H9 (cell line): Measurements from ENCODE around the gene TELO2. TPM values are rescaled to one million over a fixed set of nuclear protein-coding genes. Genes with fewer than 3 reads are reported as not detected.

ENCODE experiments used
- DNase-seq: peaks from one replicate; pipeline ENCODE4 v3.0.0-alpha.2; 2017
- H2AFZ ChIP-seq: one replicate; pipeline ENCODE4 v1.6.1; 2013; ENCODE audit warnings: mild to moderate bottlenecking, low read length, control low read depth, moderate library complexity
- H2AK5ac ChIP-seq: 2 replicates; pipeline ENCODE4 v1.6.1; 2013; ENCODE audit warnings: low read length, control low read depth, mixed read lengths; ENCODE audit not compliant: insufficient read length
- H2BK120ac ChIP-seq: one replicate; pipeline ENCODE4 v1.6.1; 2013; ENCODE audit warnings: low read depth, mild to moderate bottlenecking, low read length, control low read depth, inconsistent platforms; ENCODE audit not compliant: poor library complexity, severe bottlenecking
- H2BK12ac ChIP-seq: 2 replicates; pipeline ENCODE4 v1.6.1; 2013; ENCODE audit warnings: low read length, control low read depth, mixed read lengths, low read depth; ENCODE audit not compliant: insufficient read length
- H2BK15ac ChIP-seq: 2 replicates; pipeline ENCODE4 v1.6.1; 2013; ENCODE audit warnings: low read depth, low read length, control low read depth
- H2BK20ac ChIP-seq: one replicate; pipeline ENCODE4 v1.6.1; 2013; ENCODE audit warnings: low read depth, mild to moderate bottlenecking, low read length, control low read depth, inconsistent platforms; ENCODE audit not compliant: poor library complexity, severe bottlenecking
- H2BK5ac ChIP-seq: 2 replicates; pipeline ENCODE4 v1.6.1; 2013; ENCODE audit warnings: low read length, control low read depth, mixed read lengths; ENCODE audit not compliant: insufficient read length
- H3K14ac ChIP-seq: 2 replicates; pipeline ENCODE4 v1.6.1; 2013; ENCODE audit warnings: low read length, control low read depth; ENCODE audit not compliant: insufficient read depth
- H3K18ac ChIP-seq: 2 replicates; pipeline ENCODE4 v1.6.1; 2013; ENCODE audit warnings: low read depth, mild to moderate bottlenecking, mixed read lengths, low read length, control low read depth; ENCODE audit not compliant: insufficient read length
- H3K23ac ChIP-seq: 2 replicates; pipeline ENCODE4 v1.6.1; 2013; ENCODE audit warnings: low read length, control low read depth, mixed read lengths, low read depth; ENCODE audit not compliant: insufficient read length
- H3K23me2 ChIP-seq: 2 replicates; pipeline ENCODE4 v1.6.1; 2013; ENCODE audit warnings: low read depth, mild to moderate bottlenecking, mixed read lengths, low read length, control low read depth; ENCODE audit not compliant: insufficient read length, poor library complexity, severe bottlenecking
- H3K27ac ChIP-seq: 2 replicates; pipeline ENCODE4 v1.5.1; 2013; ENCODE audit warnings: low read length, control low read depth, mixed read lengths, low read depth; ENCODE audit not compliant: insufficient read length
- H3K27me3 ChIP-seq: 2 replicates; pipeline ENCODE4 v1.6.1; 2013; ENCODE audit warnings: low read length, control low read depth, inconsistent platforms; ENCODE audit not compliant: insufficient read depth
- H3K4ac ChIP-seq: 2 replicates; pipeline ENCODE4 v1.6.1; 2013; ENCODE audit warnings: low read depth, mild to moderate bottlenecking, control low read depth, inconsistent platforms, low read length, moderate library complexity
- H3K4me1 ChIP-seq: 2 replicates; pipeline ENCODE4 v1.6.1; 2013; ENCODE audit warnings: low read length, control low read depth, inconsistent platforms; ENCODE audit not compliant: insufficient read depth
- H3K4me2 ChIP-seq: 2 replicates; pipeline ENCODE4 v1.6.1; 2013; ENCODE audit warnings: low read length, control low read depth, mixed read lengths; ENCODE audit not compliant: insufficient read length, insufficient read depth
- H3K56ac ChIP-seq: 2 replicates; pipeline ENCODE4 v1.6.1; 2013; ENCODE audit warnings: low read depth, mild to moderate bottlenecking, mixed read lengths, low read length, control low read depth; ENCODE audit not compliant: insufficient read length
- H3K79me1 ChIP-seq: 2 replicates; pipeline ENCODE4 v1.6.1; 2013; ENCODE audit warnings: low read depth, mild to moderate bottlenecking, moderate library complexity, low read length, control low read depth, inconsistent platforms; ENCODE audit not compliant: insufficient read depth, poor library complexity, severe bottlenecking
- H3K79me2 ChIP-seq: 2 replicates; pipeline ENCODE4 v1.6.1; 2013; ENCODE audit warnings: low read length, control low read depth, inconsistent platforms; ENCODE audit not compliant: insufficient read depth
- H3K9ac ChIP-seq: 2 replicates; pipeline ENCODE4 v1.6.1; 2013; ENCODE audit warnings: low read length, control low read depth, mixed read lengths; ENCODE audit not compliant: insufficient read length; ENCODE audit errors: extremely low read depth
- H3K9me3 ChIP-seq: one replicate; pipeline ENCODE4 v1.6.1; 2013; ENCODE audit warnings: low read depth, low read length, inconsistent platforms; ENCODE audit not compliant: control insufficient read depth
- H3T11ph ChIP-seq: one replicate; pipeline ENCODE4 v1.6.1; 2013; ENCODE audit warnings: mild to moderate bottlenecking, low read length, control low read depth, inconsistent platforms
- H4K20me1 ChIP-seq: one replicate; pipeline ENCODE4 v1.6.1; 2013; ENCODE audit not compliant: control insufficient read depth, insufficient read length, insufficient read depth
- H4K5ac ChIP-seq: 2 replicates; pipeline ENCODE4 v1.6.1; 2013; ENCODE audit warnings: low read depth, mild to moderate bottlenecking, mixed read lengths, low read length, control low read depth; ENCODE audit not compliant: insufficient read length
- H4K8ac ChIP-seq: replicated peaks from 2 replicates; pipeline ENCODE4 v1.6.1; 2013; ENCODE audit warnings: low read length, control low read depth, mixed read lengths, low read depth; ENCODE audit not compliant: insufficient read length
- H4K91ac ChIP-seq: 2 replicates; pipeline ENCODE4 v1.6.1; 2013; ENCODE audit warnings: low read depth, mild to moderate bottlenecking, moderate library complexity, mixed read lengths, low read length, control low read depth; ENCODE audit not compliant: insufficient read length
- H3K27ac Mint-ChIP-seq, 3 experiments: 2 replicates in 2 of 3; 3 replicates in 1 of 3; pipeline ENCODE4 v1.8.0; 2020 to 2021; ENCODE audit warnings: mixed read lengths in 3 of 3, mild to moderate bottlenecking in 1 of 3, moderate library complexity in 1 of 3
- H3K27me3 Mint-ChIP-seq: 2 replicates; pipeline ENCODE4 v1.8.0; 2021; ENCODE audit warnings: low read depth, mild to moderate bottlenecking, moderate library complexity, mixed read lengths
- H3K36me3 Mint-ChIP-seq, 3 experiments: 2 replicates in 2 of 3; 3 replicates in 1 of 3; pipeline ENCODE4 v1.8.0; 2020 to 2021; ENCODE audit warnings: low read depth in 3 of 3, mixed read lengths in 3 of 3; ENCODE audit not compliant: insufficient read depth in 1 of 3
- H3K4me1 Mint-ChIP-seq, 2 experiments: 2 replicates each; pipeline ENCODE4 v1.8.0; 2020; ENCODE audit warnings: mixed read lengths in 2 of 2
- H3K4me3 Mint-ChIP-seq, 2 experiments: 2 replicates in 1 of 2; 3 replicates in 1 of 2; pipeline ENCODE4 v1.8.0; 2020 to 2021; ENCODE audit warnings: mild to moderate bottlenecking in 2 of 2, mixed read lengths in 2 of 2, moderate library complexity in 1 of 2
- H3K9me3 Mint-ChIP-seq, 2 experiments: 2 replicates in 1 of 2; 3 replicates in 1 of 2; pipeline ENCODE4 v1.8.0; 2020; ENCODE audit warnings: mild to moderate bottlenecking in 2 of 2, mixed read lengths in 2 of 2, moderate library complexity in 1 of 2
- CTCF ChIP-seq: fragments of 200-600 bp; sonication (generic); conservative IDR thresholded peaks from 3 replicates; pipeline ENCODE4 v1.8.0; 2021; ENCODE audit warnings: antibody characterized with exemption, mild to moderate bottlenecking
- WGBS: extraction: QIAGEN DNeasy Blood & Tissue Kit; methylation state at CpG from one replicate; pipeline ENCODE4 v1.1.7; 2013; ENCODE audit warnings: missing lambda C conversion rate, low lambda C conversion rate, mixed read lengths; ENCODE audit not compliant: insufficient read length; ENCODE audit errors: extremely low coverage; 5-methylcytosine and 5-hydroxymethylcytosine counted together
- total RNA-seq: library from RNA; stranded (reverse); gene quantifications from 2 replicates; pipeline ENCODE4 v1.2.1, GENCODE V29; 2021

The TELO2 gene
- total RNA-seq, 1 experiment from 2014 or later: 98.9 TPM

- Histone ChIP-seq H3K4me1 (no peaks in the 10 kb centered on the region; the same call in 1 of the 2 replicates), H2BK12ac (no peak overlapping the region), H3K4me2 (peak overlapping the region; percentile 86)
These were observed 858 bp upstream of the TELO2 start for GRCh38 chr16:1492082-1492922.

More at GRCh38 chr16:1492082-1492922, 858 bp upstream of the TELO2 start:
- Histone ChIP-seq H3K9ac (peak overlapping the region; percentile 82), H3K79me1 (no peaks in the 10 kb centered on the region), H3K27me3 (no peaks in the 10 kb centered on the region), H3K18ac (peak overlapping the region; percentile 96), H2BK20ac (no peak overlapping the region), H4K5ac (peak overlapping the region; percentile 4), H3K4ac (no peak overlapping the region), H2BK120ac (no peak overlapping the region), H3K27ac (no peak overlapping the region), H2BK15ac (no peak overlapping the region), H3K14ac (peak overlapping the region; percentile 97; the same call in 1 of the 2 replicates), H3K9me3 (no peaks in the 10 kb centered on the region), H3K23ac (no peak overlapping the region), H4K91ac (no peak overlapping the region), H3K56ac (no peak overlapping the region), H3T11ph (no peak overlapping the region), H2BK5ac (no peak overlapping the region), H2AFZ (no peak overlapping the region), H4K20me1 (no peaks in the 10 kb centered on the region), H3K23me2 (peaks cover 3% of the 10 kb centered on the region), H3K79me2 (no peaks in the 10 kb centered on the region; the same call in 1 of the 2 replicates), H2AK5ac (no peak overlapping the region), H4K8ac (no peak overlapping the region)
- Mint-ChIP-seq H3K9me3 (no peaks in the 10 kb centered on the region), H3K4me1 (peaks cover 4 to 12% of the 10 kb centered on the region in 2 experiments), H3K27ac (peak overlapping the region in 2 of 3 experiments; percentile 97 to 99; a peak in 4 of 7 replicates), H3K4me3 (peak overlapping the region; percentile 87 to 94), H3K36me3 (peaks cover 3 to 22% (median 21%) of the 10 kb centered on the region in 3 experiments; a peak in 5 of 7 replicates), H3K27me3 (peaks cover 3% of the 10 kb centered on the region)
- WGBS: no CpG with 5 or more reads among the region's 23 CpGs
- no peak; the same call in 2 of the 3 replicates for TF ChIP-seq CTCF
- no peak for DNase-seq
